HG02970 (cell line): ENCODE measurements around the gene SNX15.

Experiments
- ATAC-seq: cut with Tn5 transposase; IDR thresholded peaks from one replicate; pipeline ENCODE4 v1.9.1; 2021; ENCODE audit warnings: mild to moderate bottlenecking, moderate library complexity, moderate number of reproducible peaks; ENCODE audit not compliant: unreplicated experiment, low FRiP score

The SNX15 gene

GRCh38 chr11:65078151-65078550, 50.9 kb downstream of the SNX15 start:
- no peak for ATAC-seq

- no peak for ATAC-seq
Measured at GRCh38 chr11:65078786-65079342, 51.6 kb downstream of the SNX15 start.

DNA sequence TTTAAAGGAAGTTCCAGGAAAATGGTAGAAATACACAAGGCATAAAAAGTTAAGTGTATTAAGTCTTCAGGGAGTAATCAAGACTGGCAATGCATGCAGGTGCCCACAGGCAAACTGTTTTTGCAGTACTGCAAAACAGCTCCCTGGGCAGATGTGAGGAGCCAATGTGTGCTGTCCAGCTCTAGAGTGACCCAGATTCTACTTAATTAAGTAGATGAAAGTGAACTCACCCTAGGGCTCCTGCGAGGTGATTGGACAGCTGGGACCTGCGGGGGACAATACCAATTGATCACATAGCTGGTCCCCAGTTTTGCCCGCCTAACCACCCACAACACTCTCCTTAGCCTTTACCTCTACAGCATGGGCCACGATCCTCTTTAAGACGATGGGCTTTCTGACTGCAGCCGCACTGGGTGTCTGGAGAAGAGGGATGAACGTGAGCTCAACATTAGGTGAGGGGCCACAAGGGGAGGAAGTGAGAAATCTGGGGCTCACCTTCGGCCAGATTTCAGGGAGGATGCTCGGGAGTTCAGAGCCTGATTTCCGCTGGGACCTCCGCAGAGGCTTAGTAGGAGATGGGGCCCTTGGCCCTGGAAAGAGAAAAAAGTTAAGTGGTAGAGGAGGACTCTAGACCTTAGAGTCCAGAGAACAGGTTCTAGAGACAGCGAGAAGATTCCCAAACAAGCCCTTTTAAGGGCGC, 56.0 kb downstream of the SNX15 start:
- peak; percentile 12 for ATAC-seq

DNA sequence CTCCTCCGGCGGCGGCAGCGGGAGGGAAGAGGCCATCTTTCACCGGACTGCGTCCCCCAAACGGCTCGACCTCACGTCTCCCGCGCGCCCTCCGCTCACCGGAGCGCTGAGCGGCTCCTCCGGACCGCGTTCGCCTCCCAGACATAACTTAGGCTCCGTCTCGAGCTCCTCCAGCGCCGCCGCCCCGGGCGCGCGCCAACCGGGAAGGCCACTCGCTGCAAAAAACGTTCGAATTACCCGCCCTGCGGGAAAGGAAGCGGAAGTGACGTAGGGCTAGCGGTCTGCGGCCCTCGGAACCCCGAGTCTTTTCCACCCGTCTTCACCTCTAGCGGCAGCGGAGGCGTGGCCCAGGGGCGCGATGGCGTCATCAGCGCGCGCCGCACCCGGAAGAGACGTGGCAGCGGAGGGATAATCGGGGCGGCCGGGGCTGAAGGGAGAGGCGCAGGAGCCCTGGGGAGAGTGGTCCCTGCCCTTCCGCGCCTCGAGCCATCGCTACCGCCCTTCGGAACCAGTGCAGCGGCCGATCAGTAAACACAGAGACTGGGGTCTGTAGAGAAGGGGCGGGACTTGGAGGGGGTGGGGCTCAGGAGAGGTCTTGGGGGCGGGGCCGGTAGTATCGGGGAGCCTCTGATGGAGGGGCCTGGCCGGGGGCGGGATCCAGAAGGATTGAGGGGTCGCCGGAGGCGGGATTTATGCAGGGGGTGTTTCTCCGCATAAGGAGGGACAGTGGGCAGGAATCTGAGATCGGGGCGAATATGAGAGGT, 56.8 kb downstream of the SNX15 start, which contains the start of the genes CDCA5 and ZFPL1:
CDCA5 (minus strand) TSS at position 207 of the 764 bp plus-strand sequence; CDS start at position 145, 62 bp downstream.
ZFPL1 (plus strand) TSS at position 389 of the 764 bp plus-strand sequence. CDS start 477 bp downstream, outside the sequence.
- peak; percentile 87 for ATAC-seq

- no peak for ATAC-seq
Measured at GRCh38 chr11:65084598-65085375, 57.5 kb downstream of the SNX15 start.

GRCh38 chr11:65085446-65085845, 58.2 kb downstream of the SNX15 start:
- ATAC-seq = no peak

DNA sequence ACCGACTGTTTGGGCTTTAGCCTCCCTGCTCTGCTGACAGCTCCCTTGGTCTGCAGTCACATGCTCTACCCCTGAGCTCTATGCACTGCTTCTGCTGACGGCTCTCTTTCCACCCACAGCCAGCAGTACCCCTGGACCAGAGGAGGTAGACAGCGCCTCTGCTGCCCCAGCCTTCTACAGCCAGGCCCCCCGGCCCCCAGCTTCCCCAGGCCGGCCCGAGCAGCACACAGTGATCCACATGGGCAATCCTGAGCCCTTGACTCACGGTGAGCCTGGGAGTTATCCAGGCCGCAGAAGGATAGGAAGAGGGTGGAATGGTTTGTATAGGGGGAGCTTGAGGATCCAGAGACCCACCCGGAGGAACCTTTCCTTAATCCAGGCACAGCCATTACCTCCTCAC, 59.6 kb downstream of the SNX15 start:
- no peak for ATAC-seq

GRCh38 chr11:65087216-65087615, 60.0 kb downstream of the SNX15 start:
- no peak for ATAC-seq

- ATAC-seq = no peak
Measured at GRCh38 chr11:65087827-65088226, 60.6 kb downstream of the SNX15 start.

- no peak for ATAC-seq
Measured at GRCh38 chr11:65089621-65090020, 62.4 kb downstream of the SNX15 start.
